HepG2 (cell line): ENCODE measurements around the gene PHB1. TPM values are rescaled to one million over a fixed set of nuclear protein-coding genes. Genes with fewer than 3 reads are reported as not detected.
"Not testable (repeated sequence)": the region's sequence is repeated elsewhere in the genome, so short reads cannot be mapped to it uniquely, and the experiment has no call there.

Experiments used
- ATAC-seq: fragments of 200-7000 bp; cut with Tn5 transposase; 3 replicates; pipeline ENCODE4 v1.9.1; 2020; ENCODE audit warnings: mild to moderate bottlenecking, moderate library complexity
- BruUV-seq: library from RNA; stranded (reverse); fragments of 400-500 nt; replicated peaks from 2 replicates; lab custom pipeline; 2021; lab: Mats Ljungman, UMichigan
- CTCF ChIA-PET: fragments of 300-600 bp; formaldehyde crosslinking; extraction: SDS; loops from one replicate; lab custom pipeline; 2021; ENCODE audit warnings: low total read pairs, inconsistent platforms, low intra/inter-chr PET ratio; lab: Yijun Ruan, JAX
- POLR2A ChIA-PET: fragments of 350-600 bp; sonication (Branson Sonifier 250); formaldehyde crosslinking; loops from one replicate; lab custom pipeline; 2020; ENCODE audit warnings: antibody characterized with exemption, inconsistent platforms; lab: Yijun Ruan, JAX
- DNase-seq: peaks from one replicate; pipeline ENCODE4 v3.0.0-alpha.2; 2015; ENCODE audit warnings: low spot score
- FAIRE-seq: peaks from 3 replicates; lab custom pipeline; 2011; peaks lifted over from hg19 to GRCh38; lab: Jason Lieb, UNC
- H2AFZ ChIP-seq: one replicate; pipeline ENCODE4 v1.6.1; 2011; ENCODE audit warnings: low read length, inconsistent platforms
- H3K27ac ChIP-seq: fragments of 300-600 bp; 3 replicates; pipeline ENCODE4 v1.8.0; 2011; ENCODE audit warnings: mixed run types, mild to moderate bottlenecking, mixed read lengths, low read length, inconsistent platforms; ENCODE audit not compliant: insufficient read depth; ENCODE audit errors: extremely low read length
- H3K27me3 ChIP-seq, 2 experiments: fragments of 200-600 bp in 1 of 2; 2 replicates in 1 of 2; 3 replicates in 1 of 2; pipeline versions ENCODE4 v1.6.0 to v1.8.0; 2011; ENCODE audit warnings: low read length in 2 of 2, mild to moderate bottlenecking in 2 of 2, moderate library complexity in 2 of 2, inconsistent platforms in 1 of 2; ENCODE audit not compliant: insufficient read depth in 2 of 2, control insufficient read depth in 1 of 2
- H3K36me3 ChIP-seq, 2 experiments: fragments of 200-600 bp in 1 of 2; replicated peaks in 1 of 2; 2 replicates in 1 of 2; 3 replicates in 1 of 2; pipeline versions ENCODE4 v1.5.1 to v1.8.0; 2011; ENCODE audit warnings: low read length in 2 of 2, inconsistent platforms in 1 of 2; ENCODE audit not compliant: insufficient read depth in 2 of 2, control insufficient read depth in 1 of 2
- H3K4me1 ChIP-seq: 2 replicates; pipeline ENCODE4 v1.5.1; 2012; ENCODE audit warnings: low read length, inconsistent platforms; ENCODE audit not compliant: insufficient read depth
- H3K4me2 ChIP-seq: 2 replicates; pipeline ENCODE4 v1.6.0; 2011; ENCODE audit warnings: low read depth, low read length, inconsistent platforms
- H3K4me3 ChIP-seq, 3 experiments: fragments of 200-600 bp in 1 of 3; sonication (generic), shearing (Covaris generic) in 1 of 3; replicated peaks in 1 of 3; 2 replicates each; pipeline ENCODE4 v1.5.1; 2011 to 2016; ENCODE audit warnings: low read length in 3 of 3, inconsistent platforms in 2 of 3, low read depth in 2 of 3, mild to moderate bottlenecking in 2 of 3, control low read depth in 1 of 3, mixed read lengths in 1 of 3; ENCODE audit not compliant: insufficient read depth in 1 of 3
- H3K79me2 ChIP-seq: one replicate; pipeline ENCODE4 v1.6.1; 2011; ENCODE audit warnings: low read length, inconsistent platforms; ENCODE audit not compliant: insufficient read depth
- H3K9ac ChIP-seq: 2 replicates; pipeline ENCODE4 v1.6.0; 2011; ENCODE audit warnings: mild to moderate bottlenecking, low read depth, low read length, inconsistent platforms; ENCODE audit not compliant: insufficient read depth
- H3K9me3 ChIP-seq: 2 replicates; pipeline ENCODE4 v1.5.1; 2012; ENCODE audit warnings: mild to moderate bottlenecking, low read length
- H4K20me1 ChIP-seq: 2 replicates; pipeline ENCODE4 v1.6.0; 2011; ENCODE audit warnings: inconsistent platforms, mild to moderate bottlenecking, low read length, moderate library complexity; ENCODE audit not compliant: insufficient read depth
- FOXA1 ChIP-seq, 2 experiments: fragments of 450-650 bp in 1 of 2; sonication (generic) in 1 of 2; formaldehyde crosslinking in 1 of 2; IDR thresholded peaks; 2 replicates each; pipeline versions ENCODE4 v1.4.0 to v1.6.1; 2016 to 2020; ENCODE audit warnings: missing genetic modification reagents in 1 of 2
- KDM6A ChIP-seq: IDR thresholded peaks from 2 replicates; pipeline ENCODE4 v1.6.1; 2016; ENCODE audit warnings: low read depth
- MYC ChIP-seq: sonication (generic); formaldehyde crosslinking; IDR thresholded peaks from 2 replicates; pipeline ENCODE4 v1.9.0; 2021; ENCODE audit warnings: missing genetic modification reagents, borderline replicate concordance
- NFIC ChIP-seq: IDR thresholded peaks from 2 replicates; pipeline ENCODE4 v1.6.1; 2012; ENCODE audit warnings: mild to moderate bottlenecking, low read length, inconsistent platforms
- ONECUT2 ChIP-seq: sonication (generic); formaldehyde crosslinking; IDR thresholded peaks from 2 replicates; pipeline ENCODE4 v1.4.0; 2020; ENCODE audit warnings: missing genetic modification reagents
- ZNF235 ChIP-seq: sonication (generic); formaldehyde crosslinking; IDR thresholded peaks from 2 replicates; pipeline ENCODE4 v1.8.1; 2023; ENCODE audit warnings: mild to moderate bottlenecking, missing genetic modification reagents, borderline replicate concordance
- ZNF776 ChIP-seq: sonication (generic); formaldehyde crosslinking; IDR thresholded peaks from 2 replicates; pipeline ENCODE4 v1.4.0; 2020; ENCODE audit warnings: mild to moderate bottlenecking, missing genetic modification reagents
- WGBS: methylation state at CpG from one replicate; pipeline ENCODE4 v1.1.6; 2017; ENCODE audit warnings: low lambda C conversion rate; 5-methylcytosine and 5-hydroxymethylcytosine counted together
- in situ Hi-C: cut with HindIII; loops from 2 replicates; pipeline ENCODE4 v1.10.0; 2017; ENCODE audit warnings: low pct_unique_long_range_greater_than_20kb; ENCODE audit not compliant: extremely low pct_ligation_motif_present
- intact Hi-C: fragments of 100-400 bp; cut with micrococcal nuclease; formaldehyde crosslinking; loops from one replicate; pipeline ENCODE4 v1.10.0; 2022; ENCODE audit not compliant: unreplicated experiment
- polyA plus RNA-seq, 8 experiments: library from polyadenylated mRNA; depleted of rRNA in 3 of 8; stranded (reverse) in 7 of 8; unstranded in 1 of 8; fragments of >200 nt; fragmentation: Illumina TruSeq in 4 of 8; extraction: Trizol in 4 of 8; gene quantifications; 2 replicates each; pipeline versions ENCODE4 v1.2.1 to v1.2.3, GENCODE V29; 2011 to 2016; ENCODE audit warnings: low read depth in 4 of 8, missing spikeins in 1 of 8, mixed read lengths in 1 of 8; ENCODE audit not compliant: insufficient read depth in 1 of 8
- total RNA-seq, 5 experiments: library from RNA; depleted of rRNA; stranded (reverse); fragments of >200 nt; fragmentation: Illumina TruSeq; extraction: Trizol; gene quantifications; 2 replicates each; pipeline ENCODE4 v1.2.3, GENCODE V29; 2016; ENCODE audit warnings: low read depth in 1 of 5
- TF ChIP-seq, protein P1 (sequence below): sonication (generic); formaldehyde crosslinking; IDR thresholded peaks from 2 replicates; pipeline ENCODE4 v1.4.0; 2020; ENCODE audit warnings: mild to moderate bottlenecking, missing genetic modification reagents
- TF ChIP-seq, protein P2 (sequence below): sonication (generic); formaldehyde crosslinking; IDR thresholded peaks from 2 replicates; pipeline ENCODE4 v1.4.0; 2020; ENCODE audit warnings: missing genetic modification reagents, borderline replicate concordance
- TF ChIP-seq, protein P3 (sequence below): sonication (generic); formaldehyde crosslinking; IDR thresholded peaks from 2 replicates; pipeline ENCODE4 v1.4.0; 2020; ENCODE audit warnings: missing genetic modification reagents

Gene PHB1
- total and polyA plus RNA-seq, 2 of the 13 experiments (the other 11 are each of a cell fraction or from before 2014, with no cell fraction given) = 515 to 688 TPM

DNA sequence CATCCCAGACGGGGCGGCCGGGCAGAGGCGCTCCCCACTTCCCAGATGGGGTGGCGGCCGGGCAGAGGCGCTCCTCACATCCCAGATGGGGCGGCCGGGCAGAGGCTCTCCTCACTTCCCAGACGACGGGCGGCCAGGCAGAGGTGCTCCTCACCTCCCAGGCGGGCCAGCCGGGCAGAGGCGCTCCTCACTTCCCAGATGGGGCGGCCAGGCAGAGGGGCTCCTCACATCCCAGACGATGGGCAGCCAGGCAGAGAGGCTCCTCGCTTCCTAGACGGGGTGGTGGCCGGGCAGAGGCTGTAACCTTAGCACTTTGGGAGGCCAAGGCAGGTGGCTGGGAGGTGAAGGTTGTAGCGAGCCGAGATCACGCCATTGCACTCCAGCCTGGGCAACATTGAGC is 5.1 kb upstream of the PHB1 start:
- in situ Hi-C loops, intact Hi-C loops, BruUV-seq, POLR2A ChIA-PET, H3K79me2 ChIP-seq, H3K4me3 ChIP-seq, CTCF ChIA-PET, H3K27me3 ChIP-seq, FAIRE-seq, H3K9ac ChIP-seq, H3K36me3 ChIP-seq, H2AFZ ChIP-seq, ATAC-seq, H4K20me1 ChIP-seq, DNase-seq, H3K4me2 ChIP-seq: not testable (repeated sequence)
- peak overlapping the region; percentile 50 for H3K27ac ChIP-seq
- H3K9me3 ChIP-seq = peaks cover 18% of the 10 kb centered on the region
- peaks cover 35% of the 10 kb centered on the region for H3K4me1 ChIP-seq
- 96% methylated on average over 19 of the region's 23 CpGs for WGBS
- 0 out of 2 replicates have a peak, but pooled peaks have one; percentile 38 for TF ChIP-seq ZNF235 (CRISPR knock-in tag)
- TF ChIP-seq, protein P1, sequence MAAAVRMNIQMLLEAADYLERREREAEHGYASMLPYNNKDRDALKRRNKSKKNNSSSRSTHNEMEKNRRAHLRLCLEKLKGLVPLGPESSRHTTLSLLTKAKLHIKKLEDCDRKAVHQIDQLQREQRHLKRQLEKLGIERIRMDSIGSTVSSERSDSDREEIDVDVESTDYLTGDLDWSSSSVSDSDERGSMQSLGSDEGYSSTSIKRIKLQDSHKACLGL = peak; percentile 39; the same call in 1 of the 2 replicates
- TF ChIP-seq ZNF776 (CRISPR knock-in tag) = peak; percentile 39; the same call in 1 of the 2 replicates

DNA sequence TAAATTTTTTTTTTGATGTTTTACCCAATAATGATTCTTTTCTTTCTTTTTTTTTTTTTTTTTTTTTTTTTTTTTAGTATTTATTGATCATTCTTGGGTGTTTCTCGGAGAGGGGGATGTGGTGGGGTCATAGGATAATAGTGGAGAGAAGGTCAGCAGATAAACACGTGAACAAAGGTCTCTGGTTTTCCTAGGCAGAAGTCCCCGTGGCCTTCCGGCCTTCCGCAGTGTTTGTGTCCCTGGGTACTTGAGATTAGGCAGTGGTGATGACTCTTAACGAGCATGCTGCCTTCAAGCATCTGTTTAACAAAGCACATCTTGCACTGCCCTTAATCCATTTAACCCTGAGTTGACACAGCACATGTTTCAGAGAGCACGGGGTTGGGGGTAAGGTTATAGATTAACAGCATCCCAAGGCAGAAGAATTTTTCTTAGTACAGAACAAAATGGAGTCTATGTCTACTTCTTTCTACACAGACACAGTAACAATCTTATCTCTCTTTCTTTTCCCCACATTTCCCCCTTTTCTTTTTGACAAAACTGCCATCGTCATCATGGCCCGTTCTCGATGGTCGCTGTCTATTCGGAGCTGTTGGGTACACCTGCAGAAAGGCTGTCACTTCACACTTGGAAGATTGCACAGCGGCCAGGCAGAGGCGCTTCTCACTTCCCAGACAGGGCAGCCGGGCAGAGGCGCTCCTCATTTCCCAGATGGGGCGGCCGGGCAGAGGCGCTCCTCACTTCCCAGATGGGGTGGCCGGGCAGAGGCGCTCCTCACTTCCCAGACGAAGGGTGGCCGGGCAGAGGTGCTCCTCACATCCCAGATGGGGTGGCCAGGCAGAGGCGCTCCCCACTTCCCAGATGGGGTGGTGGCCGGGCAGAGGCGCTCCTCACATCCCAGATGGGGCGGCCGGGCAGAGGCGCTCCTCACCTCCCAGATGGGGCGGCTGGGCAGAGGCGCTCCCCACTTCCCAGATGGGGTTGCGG is 4.4 kb upstream of the PHB1 start:
- H2AFZ ChIP-seq; POLR2A ChIA-PET; H3K4me2 ChIP-seq; H3K9ac ChIP-seq; H3K27me3 ChIP-seq; BruUV-seq; FAIRE-seq; H3K4me3 ChIP-seq; H3K36me3 ChIP-seq; H4K20me1 ChIP-seq; ATAC-seq; in situ Hi-C loops; CTCF ChIA-PET; intact Hi-C loops; TF ChIP-seq FOXA1 (IDR thresholded peaks at IDR 0.05): not testable (repeated sequence)
- H3K27ac ChIP-seq = peak overlapping the region; percentile 50
- H3K9me3 ChIP-seq = peaks cover 18% of the 10 kb centered on the region
- WGBS = 49% methylated on average over 20 of the region's 32 CpGs
- peak; percentile 64 for DNase-seq
- peaks cover 11% of the 10 kb centered on the region for H3K79me2 ChIP-seq
- H3K4me1 ChIP-seq = peaks cover 36% of the 10 kb centered on the region
- TF ChIP-seq FOXA1 (CRISPR knock-in tag; IDR thresholded peaks at IDR 0.05) (peak; percentile 50; the same call in 1 of the 2 replicates), KDM6A (peak; percentile 45), NFIC (peak; percentile 18; the same call in 1 of the 2 replicates), ONECUT2 (CRISPR knock-in tag) (peak; percentile 58), MYC (CRISPR knock-in tag) (peak; percentile 62; the same call in 1 of the 2 replicates)
- TF ChIP-seq, protein P2, sequence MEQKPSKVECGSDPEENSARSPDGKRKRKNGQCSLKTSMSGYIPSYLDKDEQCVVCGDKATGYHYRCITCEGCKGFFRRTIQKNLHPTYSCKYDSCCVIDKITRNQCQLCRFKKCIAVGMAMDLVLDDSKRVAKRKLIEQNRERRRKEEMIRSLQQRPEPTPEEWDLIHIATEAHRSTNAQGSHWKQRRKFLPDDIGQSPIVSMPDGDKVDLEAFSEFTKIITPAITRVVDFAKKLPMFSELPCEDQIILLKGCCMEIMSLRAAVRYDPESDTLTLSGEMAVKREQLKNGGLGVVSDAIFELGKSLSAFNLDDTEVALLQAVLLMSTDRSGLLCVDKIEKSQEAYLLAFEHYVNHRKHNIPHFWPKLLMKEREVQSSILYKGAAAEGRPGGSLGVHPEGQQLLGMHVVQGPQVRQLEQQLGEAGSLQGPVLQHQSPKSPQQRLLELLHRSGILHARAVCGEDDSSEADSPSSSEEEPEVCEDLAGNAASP (CRISPR knock-in tag) = 0 out of 2 replicates have a peak, but pooled peaks have one; percentile 16
- TF ChIP-seq, protein P3, sequence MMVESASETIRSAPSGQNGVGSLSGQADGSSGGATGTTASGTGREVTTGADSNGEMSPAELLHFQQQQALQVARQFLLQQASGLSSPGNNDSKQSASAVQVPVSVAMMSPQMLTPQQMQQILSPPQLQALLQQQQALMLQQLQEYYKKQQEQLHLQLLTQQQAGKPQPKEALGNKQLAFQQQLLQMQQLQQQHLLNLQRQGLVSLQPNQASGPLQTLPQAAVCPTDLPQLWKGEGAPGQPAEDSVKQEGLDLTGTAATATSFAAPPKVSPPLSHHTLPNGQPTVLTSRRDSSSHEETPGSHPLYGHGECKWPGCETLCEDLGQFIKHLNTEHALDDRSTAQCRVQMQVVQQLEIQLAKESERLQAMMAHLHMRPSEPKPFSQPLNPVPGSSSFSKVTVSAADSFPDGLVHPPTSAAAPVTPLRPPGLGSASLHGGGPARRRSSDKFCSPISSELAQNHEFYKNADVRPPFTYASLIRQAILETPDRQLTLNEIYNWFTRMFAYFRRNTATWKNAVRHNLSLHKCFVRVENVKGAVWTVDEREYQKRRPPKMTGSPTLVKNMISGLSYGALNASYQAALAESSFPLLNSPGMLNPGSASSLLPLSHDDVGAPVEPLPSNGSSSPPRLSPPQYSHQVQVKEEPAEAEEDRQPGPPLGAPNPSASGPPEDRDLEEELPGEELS (CRISPR knock-in tag) = peak; percentile 82
